ENCODE results near the gene PLEKHF1.

PLEKHF1 gene

DNA sequence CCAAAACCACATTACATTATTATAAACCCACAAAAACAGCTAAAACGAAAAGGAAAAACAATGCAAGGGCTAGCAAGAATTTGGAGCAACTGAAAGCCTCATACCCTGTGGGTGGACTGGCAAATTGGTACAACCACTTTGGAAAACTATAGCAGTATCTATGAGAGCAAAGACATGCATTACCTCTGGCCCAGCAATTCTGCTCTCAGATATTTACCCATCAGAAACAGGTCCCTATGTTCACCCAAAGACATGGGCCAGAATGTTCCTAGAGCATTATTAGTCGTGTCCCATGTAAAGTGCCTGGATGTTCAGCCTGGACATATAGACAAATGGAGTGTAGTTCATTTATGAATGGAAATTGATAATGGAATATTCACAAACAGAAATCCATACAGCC is 31.3 kb upstream of the PLEKHF1 start:
- no peak overlapping the region for H3K4me3 ChIP-seq (ENCODE audit: low read length)
- no peak for DNase-seq (ENCODE audit: low read depth, low spot score)

DNA sequence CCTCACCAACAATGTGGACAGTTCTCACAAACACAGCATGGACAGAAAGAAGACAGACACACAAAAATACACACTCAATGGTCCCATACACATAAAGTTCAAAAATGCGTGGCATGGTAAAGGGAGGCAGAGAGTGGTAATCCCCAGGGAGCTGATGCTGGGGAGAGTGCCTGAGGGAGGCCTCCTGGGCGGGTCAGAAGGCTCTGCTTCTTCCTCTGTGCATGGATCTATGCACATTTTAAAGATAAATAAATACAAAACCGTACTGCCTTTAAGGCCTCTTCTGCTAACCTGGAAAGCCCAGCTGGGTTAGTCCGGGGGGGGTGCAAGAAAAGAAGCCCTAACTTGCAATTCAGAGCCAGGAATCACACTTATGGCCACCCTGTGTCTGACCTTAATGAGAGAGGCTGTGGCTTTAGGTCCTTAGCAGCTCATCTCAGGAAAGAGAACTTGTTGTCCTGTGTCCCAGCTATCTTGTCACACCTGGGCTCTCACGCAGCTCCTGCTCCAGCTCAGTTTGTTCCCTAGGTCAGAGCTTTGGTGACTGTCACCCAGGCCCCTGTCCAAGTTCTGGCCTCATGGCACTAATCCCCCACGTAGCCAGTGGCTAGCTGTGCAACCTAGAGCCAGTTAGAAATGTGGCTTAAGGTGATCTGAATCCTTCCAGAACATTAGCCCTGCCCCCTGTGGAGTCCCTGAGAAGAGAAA is 30.7 kb upstream of the PLEKHF1 start:
- H3K4me3 ChIP-seq (ENCODE audit: low read length): no peak overlapping the region
- DNase-seq (ENCODE audit: low read depth, low spot score): no peak

DNA sequence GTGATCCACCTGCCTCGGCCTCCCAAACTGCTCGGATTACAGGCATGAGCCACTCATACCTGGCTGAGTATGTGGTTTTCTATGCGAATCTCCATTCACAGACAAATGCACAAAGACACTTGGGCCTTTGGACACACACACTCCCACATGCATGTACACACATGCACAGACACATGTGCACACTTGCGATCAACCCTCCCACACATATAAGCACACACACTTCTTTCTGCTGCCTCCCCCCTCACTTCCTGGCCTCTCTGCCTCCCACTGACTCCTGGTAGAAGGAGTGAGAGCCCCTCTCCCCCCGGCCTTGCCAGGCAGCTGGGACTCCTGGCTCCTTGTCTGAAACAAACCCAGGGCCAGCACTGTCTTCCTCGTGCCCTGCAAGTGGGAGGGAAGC is 29.3 kb upstream of the PLEKHF1 start:
- H3K4me3 ChIP-seq (ENCODE audit: low read length): no peak overlapping the region
- no peak for DNase-seq (ENCODE audit: low read depth, low spot score)

DNA sequence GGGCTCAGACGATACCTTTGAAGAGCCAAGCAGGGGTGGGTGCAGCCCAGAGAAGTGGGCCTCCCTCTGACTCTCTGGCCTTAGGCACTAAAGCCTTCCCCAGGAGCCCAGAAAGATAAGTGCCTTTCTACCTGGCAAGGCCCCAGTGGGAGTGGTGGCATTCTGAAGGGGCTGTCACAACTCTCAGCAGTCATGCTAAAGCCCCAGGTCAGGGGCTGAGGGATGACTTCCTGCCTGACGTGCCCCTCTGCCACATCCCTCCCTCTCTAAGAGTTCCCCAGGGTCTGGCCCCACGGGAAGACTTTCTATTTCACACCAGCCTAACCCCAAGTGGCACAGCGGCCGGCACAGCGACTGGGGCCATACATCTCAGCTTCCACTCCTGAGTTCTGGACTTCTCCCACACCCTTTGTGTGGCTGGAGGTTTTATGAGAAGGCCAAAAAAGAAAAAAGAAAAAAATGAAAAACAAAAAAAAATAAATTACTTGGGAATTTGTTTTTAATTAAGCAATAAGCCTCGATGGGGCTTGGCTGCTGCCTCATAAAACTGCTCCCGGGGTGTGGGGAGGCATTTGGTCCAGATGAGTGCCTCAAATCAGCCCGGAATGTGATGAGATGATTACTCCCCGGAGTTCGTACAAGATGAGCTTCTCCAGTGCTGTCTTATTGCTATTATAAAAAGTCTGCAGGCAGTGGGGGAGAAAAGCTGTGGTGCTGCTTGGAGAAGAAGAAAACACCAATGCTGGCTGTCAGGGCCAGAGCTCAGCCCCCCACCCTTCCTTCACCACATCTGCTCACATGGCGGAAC is 28.5 kb upstream of the PLEKHF1 start:
- DNase-seq (ENCODE audit: low read depth, low spot score): no peak
- no peak overlapping the region for H3K4me3 ChIP-seq (ENCODE audit: low read length)

DNA sequence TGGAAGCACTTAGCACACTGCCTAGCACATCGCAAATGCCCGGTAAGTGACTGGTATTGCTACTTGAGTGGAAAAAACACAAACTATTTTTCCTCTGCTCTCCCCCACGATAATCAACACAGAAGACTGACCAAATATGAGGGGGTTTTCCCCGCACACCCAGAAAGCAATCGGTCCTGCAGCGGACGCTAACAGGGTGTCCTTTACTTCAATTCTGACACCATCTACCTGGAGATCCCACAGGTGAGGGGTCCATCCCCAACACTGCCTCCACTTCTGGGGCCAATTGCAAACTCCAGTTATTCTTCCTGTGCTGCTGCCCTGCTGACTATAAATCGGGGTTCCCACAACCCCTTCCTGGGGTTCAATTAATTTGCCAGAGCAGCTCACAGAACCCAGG is 26.2 kb upstream of the PLEKHF1 start:
- no peak overlapping the region for H3K4me3 ChIP-seq (ENCODE audit: low read length)
- no peak for DNase-seq (ENCODE audit: low read depth, low spot score)

DNA sequence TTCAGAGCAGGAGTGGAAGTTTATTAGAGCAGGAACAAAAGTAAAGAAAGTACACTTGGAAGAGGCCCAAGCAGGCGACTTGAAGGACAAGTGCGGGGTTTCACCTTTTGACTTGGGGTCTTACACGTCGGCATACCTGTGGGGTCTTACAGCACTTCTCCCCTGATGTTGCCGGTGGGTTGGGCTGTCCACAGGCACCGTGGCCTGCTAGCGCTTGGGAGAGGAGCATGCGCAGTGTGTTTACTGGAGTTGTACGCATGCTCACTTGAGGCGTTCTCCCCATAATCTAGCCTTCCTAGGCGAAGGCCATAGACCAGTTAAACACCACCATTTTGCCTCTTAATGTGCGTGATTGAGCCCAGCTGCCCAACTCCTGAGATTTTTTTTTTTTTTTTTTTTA is 25.0 kb upstream of the PLEKHF1 start:
- no peak for DNase-seq (ENCODE audit: low read depth, low spot score)
- no peak overlapping the region for H3K4me3 ChIP-seq (ENCODE audit: low read length)

DNA sequence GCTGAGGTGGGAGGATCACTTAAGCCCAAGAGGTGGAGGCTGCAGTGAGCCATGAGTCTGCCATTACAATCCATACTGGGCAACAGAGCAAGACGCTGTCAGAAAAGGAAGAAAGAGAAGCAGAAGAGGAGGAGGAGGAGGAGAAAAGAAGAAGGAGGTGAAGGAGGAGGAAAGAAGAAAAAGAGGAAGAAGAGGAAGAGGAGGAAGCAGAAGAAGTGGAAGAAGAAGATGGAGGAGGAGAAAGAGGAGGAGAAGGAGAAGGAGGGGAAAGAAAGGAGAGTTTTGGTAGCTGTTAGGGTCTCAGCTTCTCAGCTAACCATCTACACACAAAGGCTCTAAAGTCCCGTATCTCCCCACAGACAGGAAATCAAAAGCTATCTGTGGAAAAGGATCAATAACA is 23.7 kb upstream of the PLEKHF1 start:
- no peak overlapping the region for H3K4me3 ChIP-seq (ENCODE audit: low read length)
- DNase-seq (ENCODE audit: low read depth, low spot score): no peak

DNA sequence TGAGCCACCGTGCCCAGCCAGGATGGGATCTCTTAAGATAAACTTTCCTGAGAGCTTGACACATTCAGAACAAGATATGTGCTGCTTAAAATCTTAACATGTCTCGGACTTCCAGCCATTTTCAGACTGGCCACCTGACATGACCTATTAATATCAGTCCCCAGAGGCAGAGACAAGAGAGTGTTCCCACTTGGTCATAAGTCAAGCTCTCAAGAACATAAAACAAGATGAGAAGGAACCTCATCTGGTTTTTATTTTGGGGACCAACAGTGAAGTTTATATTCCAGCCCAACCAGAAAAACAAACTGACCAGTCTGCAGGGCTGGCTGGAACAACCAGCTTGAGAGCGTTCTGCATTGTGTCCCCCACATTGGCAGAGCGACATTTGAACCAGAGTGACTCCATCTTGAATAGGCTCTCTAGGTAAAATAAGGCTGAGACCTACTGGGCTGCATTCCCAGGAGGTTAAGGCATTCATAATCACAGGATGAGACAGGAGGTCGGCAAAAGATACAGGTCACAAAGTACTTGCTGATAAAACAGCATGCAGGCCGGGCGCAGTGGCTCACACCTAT is 21.8 kb upstream of the PLEKHF1 start:
- DNase-seq (ENCODE audit: low read depth, low spot score): no peak
- no peak overlapping the region for H3K4me3 ChIP-seq (ENCODE audit: low read length)

DNA sequence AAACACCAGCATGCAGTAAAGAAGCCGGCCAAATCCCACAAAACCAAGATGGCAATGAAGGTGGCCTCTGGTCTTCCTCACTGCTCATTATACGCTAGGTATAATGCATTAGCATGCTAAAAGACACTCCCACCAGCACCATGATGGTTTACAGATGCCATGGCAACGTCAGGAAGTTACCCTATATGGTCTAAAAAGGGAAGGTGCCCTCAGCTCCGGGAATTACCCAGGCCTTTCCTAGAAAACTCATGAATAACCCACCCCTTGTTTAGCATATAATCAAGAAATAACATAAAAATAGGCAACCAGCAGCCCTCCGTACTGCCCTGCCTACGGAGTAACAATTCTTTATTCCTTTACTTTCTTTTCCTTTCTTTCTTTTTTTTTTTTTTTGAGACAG is 21.1 kb upstream of the PLEKHF1 start:
- DNase-seq (ENCODE audit: low read depth, low spot score): no peak

DNA sequence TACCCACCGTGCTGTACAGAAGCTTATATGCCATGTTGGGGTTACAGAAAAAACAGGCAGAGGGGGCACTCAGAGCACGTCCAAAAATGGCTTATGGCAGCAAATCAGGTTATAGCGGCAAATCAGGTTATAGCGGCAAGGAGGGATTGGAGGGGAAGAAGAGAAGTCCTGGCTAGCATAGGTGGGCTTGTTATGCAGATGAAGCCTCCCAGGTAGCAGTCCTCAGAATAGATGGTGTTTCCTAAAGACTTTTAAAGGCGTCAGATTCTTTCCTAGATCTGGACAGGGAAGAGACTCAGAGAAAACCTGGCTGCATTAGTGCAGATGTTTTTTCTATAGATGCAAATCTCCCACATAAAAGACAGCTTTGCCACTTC is 19.8 kb upstream of the PLEKHF1 start:
- no peak overlapping the region for H3K4me3 ChIP-seq (ENCODE audit: low read length)
- no peak for DNase-seq (ENCODE audit: low read depth, low spot score)

More for the DNA sequence above, 21.1 kb upstream of the PLEKHF1 start:
- H3K4me3 ChIP-seq (ENCODE audit: low read length): no peak overlapping the region

DNA sequence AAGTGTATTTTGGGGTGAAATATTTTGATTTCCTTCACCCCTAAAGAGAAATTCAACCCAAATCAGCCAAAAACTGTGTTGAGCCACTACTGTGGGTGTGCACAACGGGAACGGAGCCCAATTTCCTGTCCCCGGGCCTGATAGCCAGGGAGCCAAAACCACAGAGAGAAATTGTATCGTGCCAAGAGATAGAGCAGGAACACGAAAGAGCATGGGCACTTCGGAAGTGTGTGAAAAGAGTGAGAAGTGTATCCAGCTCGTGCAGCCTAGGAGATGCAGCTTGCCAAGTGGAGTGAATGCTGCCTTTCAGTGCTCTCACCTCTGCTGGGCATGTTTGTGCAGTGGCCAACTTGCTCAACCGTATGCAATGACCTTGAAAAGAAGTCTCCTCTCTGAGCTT is 19.4 kb upstream of the PLEKHF1 start:
- H3K4me3 ChIP-seq (ENCODE audit: low read length): no peak overlapping the region; the same call in 1 of the 2 replicates
- DNase-seq (ENCODE audit: low read depth, low spot score): no peak

DNA sequence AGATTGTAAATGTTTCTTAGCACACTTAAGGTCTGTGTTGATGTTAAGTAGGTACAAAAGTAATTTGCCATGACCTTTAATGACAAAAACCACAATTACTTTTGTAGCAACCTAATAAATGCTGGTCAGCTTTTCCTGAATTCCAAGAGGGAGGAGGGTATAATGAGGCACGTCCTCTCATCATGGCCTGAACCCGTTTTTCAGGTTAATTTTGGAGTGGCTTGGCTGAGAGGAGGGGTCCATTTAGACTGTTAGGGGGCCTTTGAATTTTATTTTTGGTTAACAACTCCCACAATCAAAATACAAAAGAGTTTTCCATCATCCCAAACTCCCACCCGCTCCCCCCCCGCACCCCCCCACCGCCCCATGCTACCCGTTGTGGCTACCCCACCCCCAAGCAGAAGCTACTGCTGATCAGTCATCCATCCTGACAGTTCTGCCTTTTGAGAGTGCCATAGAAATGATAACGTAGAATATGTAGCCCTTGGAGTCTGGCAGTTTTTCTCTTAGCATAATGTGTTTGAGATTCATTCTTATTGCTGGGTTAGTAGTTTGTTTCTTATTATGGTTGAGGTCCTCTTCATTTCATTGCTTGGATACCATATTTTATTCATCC is 14.4 kb upstream of the PLEKHF1 start:
- DNase-seq (ENCODE audit: low read depth, low spot score): no peak

DNA sequence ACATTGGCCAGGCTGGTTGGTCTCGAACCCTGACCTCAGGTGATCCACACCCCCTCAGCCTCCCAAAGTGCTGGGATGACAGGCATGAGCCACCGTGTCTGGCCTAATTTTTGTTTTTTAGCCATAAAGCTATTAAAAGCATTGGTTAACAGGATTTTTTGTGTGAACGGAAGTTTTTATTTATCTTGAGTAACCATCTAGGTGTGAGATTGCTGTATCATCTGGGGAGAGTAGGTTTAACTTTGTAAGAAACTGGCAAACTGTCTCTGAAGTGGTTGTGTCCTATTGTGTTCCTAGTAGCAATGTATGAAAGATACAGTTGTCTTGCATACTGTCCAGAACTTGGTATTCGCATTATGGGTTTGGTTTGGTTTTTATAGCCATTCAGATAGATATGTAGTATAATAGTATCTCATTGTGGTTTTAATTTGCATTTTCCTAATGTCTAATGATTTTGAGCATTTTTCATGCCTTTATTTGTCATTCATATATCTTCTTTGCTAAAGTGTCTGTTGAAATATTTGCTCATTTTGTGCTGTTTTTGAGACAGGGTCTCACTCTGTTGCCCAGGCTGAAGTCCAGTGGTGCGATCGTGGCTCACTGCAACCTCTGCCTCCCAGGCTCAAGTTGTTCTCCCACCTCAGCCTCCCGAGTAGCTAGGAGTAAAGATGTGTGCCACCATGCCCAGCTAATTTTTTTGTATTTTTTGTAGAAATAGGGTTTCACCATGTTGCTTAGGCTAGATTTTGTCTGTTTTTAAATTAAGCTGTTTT is 13.5 kb upstream of the PLEKHF1 start:
- DNase-seq (ENCODE audit: low read depth, low spot score): no peak
- no peak overlapping the region for H3K4me3 ChIP-seq (ENCODE audit: low read length)

More for the DNA sequence above, 14.4 kb upstream of the PLEKHF1 start:
- H3K4me3 ChIP-seq (ENCODE audit: low read length): no peak overlapping the region

DNA sequence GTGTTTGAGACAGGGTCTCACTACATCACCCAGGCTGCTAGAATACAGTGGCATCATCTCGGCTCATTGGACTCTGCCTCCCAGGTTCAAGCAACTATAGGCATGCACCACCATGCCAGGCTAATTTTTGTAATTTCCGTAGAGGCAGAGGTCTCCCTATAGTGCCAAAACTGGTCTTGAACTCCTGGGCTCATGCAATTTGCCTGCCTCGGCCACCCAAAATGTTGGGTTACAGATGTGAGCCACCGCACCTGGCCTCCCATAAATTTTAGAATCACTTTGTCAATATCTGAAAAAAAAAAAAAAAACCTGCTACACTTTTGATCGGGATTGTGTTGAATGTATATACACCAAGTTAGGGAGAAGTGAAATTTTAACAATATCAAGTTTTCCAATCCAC is 11.9 kb upstream of the PLEKHF1 start:
- no peak for DNase-seq (ENCODE audit: low read depth, low spot score)
- H3K4me3 ChIP-seq (ENCODE audit: low read length): no peak overlapping the region

DNA sequence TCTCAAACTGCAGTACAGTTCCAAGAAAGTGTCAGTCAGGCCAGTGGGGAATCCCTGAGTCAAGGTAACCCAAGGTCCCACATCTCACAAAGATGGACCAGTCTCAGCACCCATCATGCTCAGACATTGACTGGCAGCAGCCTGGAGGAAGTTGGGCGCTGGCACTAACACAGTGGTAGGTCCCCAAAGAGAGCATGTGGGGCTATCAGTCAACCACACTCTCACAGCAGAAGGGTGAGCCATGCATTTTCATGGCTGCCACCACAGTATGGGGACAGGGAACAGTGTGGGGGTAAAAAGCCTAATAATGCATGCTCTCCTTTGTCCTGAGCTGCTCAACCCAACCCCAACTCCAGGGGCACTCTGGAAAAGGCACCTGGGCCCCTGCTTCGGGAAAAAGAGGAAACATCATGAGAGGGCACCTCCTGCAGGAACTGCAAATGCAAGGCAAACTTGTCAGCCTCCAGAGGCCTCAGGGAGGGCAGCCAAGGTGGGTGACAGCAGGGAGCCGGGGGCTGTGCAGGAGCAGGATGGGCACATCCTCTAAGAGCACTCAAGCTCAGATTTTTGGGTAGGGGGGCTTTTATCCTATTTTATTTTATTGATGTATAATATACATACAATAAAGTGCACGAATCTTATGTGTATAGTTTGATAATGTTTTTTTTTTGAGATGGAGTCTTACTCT is 9.5 kb upstream of the PLEKHF1 start:
- no peak for DNase-seq (ENCODE audit: low read depth, low spot score)

DNA sequence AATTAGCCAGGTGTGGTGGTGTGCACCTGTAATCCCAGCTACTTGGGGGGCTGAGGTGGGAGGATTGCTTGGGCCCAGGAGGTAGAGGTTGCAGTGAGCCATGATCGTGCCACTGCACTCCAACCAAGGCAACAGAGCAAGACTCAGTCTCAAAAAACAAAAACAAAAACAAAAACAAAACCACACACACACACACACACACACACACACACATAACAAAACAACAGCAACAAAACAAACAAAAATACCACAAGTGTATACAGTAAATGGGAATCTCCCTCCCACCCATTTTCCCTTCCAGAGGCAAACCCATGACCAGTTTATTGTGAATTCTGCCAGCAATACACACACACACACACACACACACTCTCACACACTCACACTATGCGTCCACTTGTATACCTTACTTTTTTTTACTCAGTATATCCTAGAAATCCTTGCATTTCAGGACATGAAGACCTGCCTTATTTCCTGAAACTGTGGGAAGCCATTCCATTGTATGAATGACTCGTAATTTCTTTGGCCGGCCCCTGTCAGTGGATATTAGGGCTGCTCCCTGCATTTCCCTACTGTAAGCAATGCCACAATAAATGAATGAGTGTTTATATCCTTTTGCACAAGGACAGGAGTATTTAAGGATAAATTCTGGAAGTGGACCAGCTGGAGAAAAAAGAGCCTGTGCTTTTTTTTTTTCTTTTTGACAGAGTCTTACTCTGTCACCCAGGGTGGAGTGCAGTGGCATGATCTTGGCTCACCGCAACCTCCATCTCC is 6.9 kb upstream of the PLEKHF1 start:
- no peak for DNase-seq (ENCODE audit: low read depth, low spot score)
- H3K4me3 ChIP-seq (ENCODE audit: low read length): no peak overlapping the region

More for the DNA sequence above, 9.5 kb upstream of the PLEKHF1 start:
- no peak overlapping the region for H3K4me3 ChIP-seq (ENCODE audit: low read length)

DNA sequence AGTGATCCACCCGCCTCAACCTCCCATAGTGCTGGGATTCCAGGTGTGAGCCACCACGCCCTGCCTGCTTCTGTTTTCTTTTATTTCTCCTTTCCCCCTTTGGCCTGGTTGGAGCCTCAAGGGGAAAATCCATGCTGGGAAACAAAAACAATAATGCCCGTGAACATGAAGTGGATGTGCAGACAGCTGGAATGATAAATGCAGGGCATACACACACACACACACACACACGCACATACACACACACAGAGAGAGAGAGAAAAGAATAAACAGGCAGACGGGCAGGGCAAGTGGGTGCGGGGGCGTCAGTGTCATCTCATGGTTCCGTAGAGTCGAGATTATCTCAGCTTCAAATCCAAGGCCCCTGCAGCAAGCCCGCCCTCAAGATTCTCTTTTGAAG is 4.4 kb upstream of the PLEKHF1 start:
- no peak overlapping the region for H3K4me3 ChIP-seq (ENCODE audit: low read length)
- DNase-seq (ENCODE audit: low read depth, low spot score): no peak

DNA sequence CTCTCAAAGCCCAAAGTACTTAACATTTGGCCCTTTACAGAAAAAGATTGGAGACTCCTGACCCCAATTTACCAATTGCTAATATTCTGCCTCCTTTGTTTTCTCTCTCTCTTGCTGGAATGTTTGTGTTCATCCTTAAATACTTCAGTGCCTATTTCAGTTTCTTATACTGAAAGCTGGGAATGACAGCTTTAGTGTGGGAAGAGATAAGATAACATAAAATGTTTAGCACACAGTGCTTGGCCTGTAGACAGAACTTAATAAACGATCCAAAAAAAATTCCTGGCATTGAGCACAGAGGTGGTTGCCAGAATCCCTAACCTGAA is 3.0 kb upstream of the PLEKHF1 start:
- DNase-seq (ENCODE audit: low read depth, low spot score): no peak
- no peak overlapping the region for H3K4me3 ChIP-seq (ENCODE audit: low read length)
